ENCODE data around the gene LTBP1.

DNA sequence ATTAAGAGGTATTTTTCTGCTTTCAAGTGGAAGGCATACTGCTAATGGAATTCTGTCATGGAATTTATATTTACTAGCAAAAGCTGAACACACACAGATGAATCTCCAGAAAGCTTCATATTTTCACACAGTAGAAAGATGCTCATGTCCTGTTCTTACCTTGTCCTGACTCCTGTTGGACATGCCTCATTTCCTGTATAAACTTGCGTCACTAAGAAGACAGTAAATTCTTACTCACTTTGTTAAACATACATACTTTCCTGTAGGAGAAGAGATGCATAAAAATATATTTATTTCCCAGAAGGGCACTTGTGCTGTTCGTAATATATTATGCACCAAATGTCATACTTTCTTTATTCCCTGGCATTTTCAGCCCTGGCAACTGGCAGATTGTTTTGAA lies 291.4 kb downstream of the LTBP1 start:
- TF ChIP-seq, protein P1, sequence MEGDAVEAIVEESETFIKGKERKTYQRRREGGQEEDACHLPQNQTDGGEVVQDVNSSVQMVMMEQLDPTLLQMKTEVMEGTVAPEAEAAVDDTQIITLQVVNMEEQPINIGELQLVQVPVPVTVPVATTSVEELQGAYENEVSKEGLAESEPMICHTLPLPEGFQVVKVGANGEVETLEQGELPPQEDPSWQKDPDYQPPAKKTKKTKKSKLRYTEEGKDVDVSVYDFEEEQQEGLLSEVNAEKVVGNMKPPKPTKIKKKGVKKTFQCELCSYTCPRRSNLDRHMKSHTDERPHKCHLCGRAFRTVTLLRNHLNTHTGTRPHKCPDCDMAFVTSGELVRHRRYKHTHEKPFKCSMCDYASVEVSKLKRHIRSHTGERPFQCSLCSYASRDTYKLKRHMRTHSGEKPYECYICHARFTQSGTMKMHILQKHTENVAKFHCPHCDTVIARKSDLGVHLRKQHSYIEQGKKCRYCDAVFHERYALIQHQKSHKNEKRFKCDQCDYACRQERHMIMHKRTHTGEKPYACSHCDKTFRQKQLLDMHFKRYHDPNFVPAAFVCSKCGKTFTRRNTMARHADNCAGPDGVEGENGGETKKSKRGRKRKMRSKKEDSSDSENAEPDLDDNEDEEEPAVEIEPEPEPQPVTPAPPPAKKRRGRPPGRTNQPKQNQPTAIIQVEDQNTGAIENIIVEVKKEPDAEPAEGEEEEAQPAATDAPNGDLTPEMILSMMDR (IDR thresholded peaks at IDR 0.05), result no peak
- no peak for TF ChIP-seq EP300 (IDR thresholded peaks at IDR 0.05)
- TF ChIP-seq POLR2A (IDR thresholded peaks at IDR 0.05), result no peak
- peak in 1 of 3 donors; percentile 29 for TF ChIP-seq POLR2AphosphoS5 (IDR thresholded peaks at IDR 0.05)
